GOT3 (cell line): ENCODE measurements around the gene GC.
"Not testable (repeated sequence)": the region's sequence is repeated elsewhere in the genome, so short reads cannot be mapped to it uniquely, and the experiment has no call there.

ENCODE experiments used
- DNase-seq: peaks from one replicate; lab custom pipeline; 2025; ENCODE audit warnings: mixed read lengths; lab: John Stamatoyannopoulos, UW

Gene GC

DNA sequence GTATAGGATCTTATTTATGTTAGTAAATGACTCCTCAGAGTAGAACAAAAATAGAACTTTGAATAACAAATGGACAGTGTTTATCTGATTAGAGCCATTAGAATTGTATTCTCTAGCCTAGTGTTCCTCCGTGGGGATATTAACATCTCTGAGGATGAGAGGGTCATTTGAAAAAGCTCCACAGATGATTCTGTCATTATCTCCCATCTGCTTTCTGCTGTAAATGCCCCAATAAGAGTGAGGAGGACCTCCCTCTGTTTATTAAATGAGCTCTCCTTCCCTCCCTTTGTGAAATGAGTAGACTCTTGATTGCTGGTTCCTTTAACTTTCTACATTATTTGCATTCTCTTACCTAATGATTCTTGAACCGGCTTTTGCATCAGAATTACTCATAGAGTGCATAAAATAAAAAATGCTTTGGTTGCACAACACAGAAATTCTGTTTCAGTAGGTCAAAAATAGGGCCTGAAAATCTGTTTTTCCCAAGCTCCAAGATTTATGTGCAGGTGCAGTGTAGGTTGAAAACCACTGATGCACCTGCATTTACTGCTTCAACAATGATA is 18.0 kb downstream of the GC start:
- DNase-seq: no peak

DNA sequence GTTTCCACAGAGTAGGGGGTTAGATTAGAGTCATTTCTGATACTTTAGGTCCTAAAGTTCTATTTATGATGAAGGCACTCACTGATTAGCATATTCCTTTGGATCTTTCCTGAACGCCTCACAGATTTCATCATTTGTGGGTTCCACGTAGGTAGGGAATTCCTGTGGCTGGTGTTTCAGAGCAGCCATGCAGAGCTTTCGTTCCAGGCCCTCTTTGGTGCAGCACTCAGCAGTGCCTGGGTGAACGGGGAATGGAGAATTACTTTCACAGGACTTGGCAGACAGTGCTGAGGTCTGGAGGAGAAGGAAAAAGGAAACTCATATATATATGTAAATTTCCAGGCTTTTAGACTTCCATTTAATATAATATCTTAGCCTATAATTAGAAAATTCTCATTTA is 18.5 kb downstream of the GC start:
- no peak for DNase-seq

GRCh38 chr4:71752383-71753042 is 31.4 kb downstream of the GC start:
- DNase-seq: no peak

GRCh38 chr4:71749008-71749594 is 34.8 kb downstream of the GC start:
- DNase-seq: no peak

- no peak for DNase-seq
These were observed 37.5 kb downstream of the GC start for GRCh38 chr4:71746379-71746778.

- not testable (repeated sequence) for DNase-seq
These were observed 45.1 kb downstream of the GC start for GRCh38 chr4:71738782-71739181.

DNA sequence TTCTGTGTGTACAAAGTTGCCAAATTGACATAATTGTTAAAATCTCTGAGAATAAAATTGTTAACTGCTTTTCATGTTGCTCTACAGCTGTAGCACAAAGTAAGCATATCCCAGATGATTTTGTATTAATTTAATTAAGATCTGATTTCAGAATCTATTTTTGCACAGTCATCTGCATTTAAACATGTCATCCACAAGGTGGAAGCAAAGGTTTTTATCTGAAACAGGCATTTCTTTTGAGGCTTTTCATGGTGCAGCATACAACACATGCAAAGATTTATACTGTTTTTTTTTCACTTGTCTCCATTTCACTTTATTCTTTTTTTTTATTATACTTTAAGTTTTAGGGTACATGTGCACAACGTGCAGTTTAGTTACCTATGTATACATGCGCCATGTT is 51.2 kb downstream of the GC start:
- no peak for DNase-seq

DNA sequence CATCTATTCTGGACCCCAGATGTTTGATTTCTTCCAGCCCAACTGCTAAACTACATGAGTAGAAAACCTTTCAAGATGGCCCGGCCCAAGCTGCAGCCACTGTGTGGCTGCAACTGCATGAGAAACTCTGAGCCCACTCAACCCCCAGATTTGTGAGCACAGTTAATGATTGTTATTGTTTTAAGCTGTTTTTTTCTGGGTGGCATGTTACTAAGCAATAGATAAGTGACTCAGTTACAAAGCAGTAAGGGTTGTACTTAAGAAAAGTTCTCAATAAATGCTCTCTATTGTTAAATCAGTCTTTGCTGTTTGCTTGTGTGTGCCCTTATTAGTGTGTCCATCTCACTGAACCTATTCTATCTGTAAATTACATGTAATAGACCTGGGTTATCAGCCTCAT is 51.8 kb downstream of the GC start:
- no peak for DNase-seq

- no peak for DNase-seq
These were observed 54.0 kb downstream of the GC start for GRCh38 chr4:71729856-71730255.

GRCh38 chr4:71713611-71714203 is 70.2 kb downstream of the GC start:
- no peak for DNase-seq

- no peak for DNase-seq
These were observed 71.9 kb downstream of the GC start for GRCh38 chr4:71711985-71712348.

DNA sequence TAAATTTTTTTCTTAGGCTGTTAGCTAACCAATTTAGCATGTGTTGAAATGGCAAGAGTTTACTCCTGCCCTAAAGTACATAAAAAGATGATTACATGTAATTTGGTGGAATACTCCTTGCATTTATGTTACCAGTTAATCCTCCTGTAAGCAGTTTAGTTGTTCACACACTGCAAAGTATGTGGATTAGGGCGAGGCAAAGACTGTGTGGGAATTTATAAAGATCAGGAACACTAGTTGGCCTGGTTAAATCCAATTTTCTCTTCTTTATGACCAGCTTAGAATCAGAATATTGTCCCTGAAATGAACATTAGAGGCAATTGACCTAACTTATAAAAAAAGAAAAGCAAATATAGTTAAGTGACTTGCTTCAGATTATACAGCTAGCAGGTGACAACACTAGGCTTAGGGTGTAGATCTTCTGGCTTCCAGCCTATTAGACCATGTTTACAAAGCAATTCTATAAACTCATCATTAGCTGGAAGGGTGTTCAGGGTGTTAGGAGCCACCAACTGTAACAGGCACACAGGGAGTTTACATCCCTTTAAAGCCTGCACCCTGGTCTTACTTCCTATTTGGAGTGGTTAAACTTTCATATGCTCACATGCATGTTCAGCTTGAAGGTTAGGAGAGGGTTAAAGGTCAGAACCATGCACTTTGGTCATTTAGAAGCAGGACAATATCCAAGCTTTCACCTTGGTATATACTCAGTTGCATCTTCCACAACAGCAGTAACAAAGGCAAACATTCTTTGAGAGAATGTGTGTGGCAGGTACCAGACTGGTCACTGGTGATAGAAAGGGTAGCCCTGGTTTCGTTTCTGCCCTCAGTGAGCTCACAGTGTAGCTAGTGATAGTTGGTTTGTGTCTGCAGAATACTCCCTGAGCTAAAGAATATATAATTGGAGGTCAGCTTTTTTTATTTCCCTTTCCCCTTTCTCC is 72.6 kb downstream of the GC start:
- no peak for DNase-seq

DNA sequence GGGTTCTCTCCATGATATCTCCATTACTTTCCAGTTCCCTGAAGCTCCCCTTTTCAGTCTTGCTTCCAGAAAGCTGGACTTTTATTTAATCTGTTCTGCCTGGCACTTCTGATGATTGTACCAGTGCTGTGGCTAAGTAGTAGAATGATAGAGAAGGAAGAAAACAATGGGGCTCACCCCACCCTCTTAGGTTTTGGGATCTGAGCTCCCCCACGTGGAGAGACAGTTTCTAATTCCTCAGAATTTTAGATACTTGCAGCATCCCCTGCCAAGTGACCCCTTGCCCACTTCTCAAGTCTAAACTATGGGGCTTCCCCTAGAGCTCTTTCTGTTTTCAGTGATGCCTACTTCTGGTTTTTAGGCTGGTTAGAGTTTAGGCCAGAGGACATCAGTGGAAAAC is 73.9 kb downstream of the GC start:
- DNase-seq: no peak

GRCh38 chr4:71698141-71698540 is 85.7 kb downstream of the GC start:
- no peak for DNase-seq

- no peak for DNase-seq
These were observed 86.8 kb downstream of the GC start for GRCh38 chr4:71697031-71697430.

DNA sequence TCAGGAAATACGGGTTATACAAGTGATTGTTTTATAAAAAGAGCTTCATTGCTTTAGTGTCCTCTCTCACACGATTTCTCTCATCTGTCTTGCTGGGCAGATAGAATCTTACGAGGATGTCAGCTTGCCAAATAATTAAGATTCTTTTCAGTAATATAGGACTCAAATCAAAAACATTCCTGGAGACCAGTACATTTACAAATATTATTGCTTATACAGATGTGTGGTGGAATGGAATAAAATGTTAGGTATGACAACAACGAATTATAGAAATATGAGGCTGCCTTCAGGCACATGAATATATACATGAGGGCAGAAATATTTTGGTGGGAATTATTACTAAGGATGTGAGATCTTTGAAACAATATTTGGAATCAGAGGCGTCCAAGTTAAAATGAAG is 88.9 kb downstream of the GC start:
- DNase-seq: no peak

GRCh38 chr4:71692963-71693362 is 90.9 kb downstream of the GC start:
- DNase-seq: no peak

- no peak for DNase-seq
These were observed 91.7 kb downstream of the GC start for GRCh38 chr4:71692198-71692597.
